Small intestine (tissue), 7 donors: ENCODE results near the gene OVOL1. TPM values are rescaled to one million over a fixed set of nuclear protein-coding genes. Genes with fewer than 3 reads are reported as not detected.

Experiments
- DNase-seq, 2 donors: peaks; one replicate each; pipeline versions ENCODE4 v3.0.0 to v3.0.0-alpha.2; 2013
- FAIRE-seq: peaks from 2 replicates; lab custom pipeline; 2012; peaks lifted over from hg19 to GRCh38; lab: Jason Lieb, UNC
- H3K27ac ChIP-seq, 3 donors: one replicate each; pipeline ENCODE4 v1.5.1; 2013; ENCODE audit warnings: low read length in 2 of 3, mild to moderate bottlenecking in 2 of 3, control low read depth in 1 of 3, inconsistent platforms in 1 of 3, low read depth in 1 of 3, moderate library complexity in 1 of 3
- H3K27me3 ChIP-seq, 3 donors: one replicate each; pipeline ENCODE4 v1.6.1; 2013; ENCODE audit warnings: low read length in 3 of 3, inconsistent platforms in 1 of 3; ENCODE audit not compliant: control insufficient read depth in 3 of 3, insufficient read depth in 3 of 3
- H3K36me3 ChIP-seq, 3 donors: one replicate each; pipeline ENCODE4 v1.6.1; 2013; ENCODE audit warnings: low read length in 3 of 3, inconsistent platforms in 1 of 3, low read depth in 1 of 3, mild to moderate bottlenecking in 1 of 3, moderate library complexity in 1 of 3; ENCODE audit not compliant: control insufficient read depth in 3 of 3, insufficient read depth in 2 of 3
- H3K4me1 ChIP-seq, 3 donors: one replicate each; pipeline ENCODE4 v1.6.1; 2013; ENCODE audit warnings: low read length in 2 of 3, inconsistent platforms in 1 of 3, low read depth in 1 of 3, mild to moderate bottlenecking in 1 of 3, moderate library complexity in 1 of 3; ENCODE audit not compliant: control insufficient read depth in 3 of 3, insufficient read depth in 2 of 3
- H3K4me3 ChIP-seq, 3 donors: one replicate each; pipeline ENCODE4 v1.5.1; 2013; ENCODE audit warnings: low read length in 3 of 3, control low read depth in 1 of 3, inconsistent platforms in 1 of 3, low read depth in 1 of 3, mild to moderate bottlenecking in 1 of 3, moderate library complexity in 1 of 3
- H3K9me3 ChIP-seq, 2 donors: one replicate each; pipeline ENCODE4 v1.6.1; 2013; ENCODE audit warnings: low read depth in 1 of 2, low read length in 1 of 2; ENCODE audit not compliant: control insufficient read depth in 2 of 2, insufficient read depth in 1 of 2
- WGBS, 3 donors: extraction: QIAGEN DNeasy Blood & Tissue Kit; methylation state at CpG; one replicate each; pipeline ENCODE4 v1.1.7; 2013; 5-methylcytosine and 5-hydroxymethylcytosine counted together
- polyA plus RNA-seq, 4 donors: library from polyadenylated mRNA; stranded (reverse) in 3 of 4; unstranded in 1 of 4; fragments of 200-250 nt in 3 of 4; fragments of 120-200 nt in 1 of 4; gene quantifications; one replicate each; pipeline versions ENCODE4 v1.2.1 to v1.2.3, GENCODE V29; 2013
- donor health status: healthy with polysubstance abuse.
- donor health status: control.
- donor health status: control.
- donor health status: Bipolar disorder and iron deficiency.
- donor health status: healthy.

OVOL1 gene
- polyA plus RNA-seq, 4 donors = 11.9 to 41.3 (median 20.1) TPM

- Histone ChIP-seq H3K27me3 (no peaks in the 10 kb centered on the region), H3K9me3 (no peaks in the 10 kb centered on the region), H3K4me1 (peaks cover 0 to 11% (median 0%) of the 10 kb centered on the region in 3 donors), H3K36me3 (peaks cover 0 to 7% (median 3%) of the 10 kb centered on the region in 3 donors), H3K27ac (no peak overlapping the region), H3K4me3 (no peak overlapping the region)
- peak in 1 of 2 donors; percentile 58 for DNase-seq
- WGBS, 3 donors = 74 to 81% (median 78%) methylated on average over 23 of the region's 23 CpGs
- FAIRE-seq = no peak
These were observed 23.4 kb downstream of the OVOL1 start for GRCh38 chr11:65810046-65810868.

DNA sequence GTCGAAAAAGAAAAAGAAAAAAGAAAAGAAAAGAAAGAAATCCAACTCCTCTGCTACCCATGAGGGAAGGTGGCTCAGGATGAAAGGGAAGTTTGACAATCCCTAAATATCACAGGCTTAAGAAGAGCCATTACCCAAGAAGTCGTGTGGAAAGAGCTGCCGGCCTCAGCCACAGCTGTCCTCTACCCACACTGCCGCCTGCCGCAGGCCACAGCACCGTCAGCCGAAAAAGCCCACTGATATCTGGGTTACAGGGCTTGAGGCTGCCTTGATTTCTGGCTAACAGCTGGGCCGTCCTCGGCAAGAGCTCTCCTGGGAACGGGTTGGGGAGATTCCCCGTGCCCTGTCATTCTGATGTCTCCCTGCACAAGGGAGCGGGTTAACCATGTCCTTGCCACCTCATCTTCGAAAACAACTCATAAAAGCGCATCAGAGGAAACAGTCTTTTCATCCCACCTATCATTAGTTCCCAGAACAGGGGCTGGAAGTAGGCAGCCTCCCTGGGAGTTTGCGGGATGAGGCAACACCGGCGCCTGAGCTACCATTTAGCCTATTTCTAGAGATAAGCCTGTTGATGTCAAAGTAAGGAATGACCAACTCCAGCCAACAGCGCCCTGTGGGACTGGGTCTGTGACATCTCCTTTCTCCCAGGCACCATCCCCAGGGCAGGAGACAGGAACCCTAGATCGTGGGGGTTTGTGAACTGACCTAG, 25.1 kb downstream of the OVOL1 start:
- Histone ChIP-seq H3K4me1 (peaks cover 0 to 16% (median 2%) of the 10 kb centered on the region in 3 donors), H3K27me3 (no peaks in the 10 kb centered on the region), H3K27ac (no peak overlapping the region), H3K9me3 (no peaks in the 10 kb centered on the region), H3K4me3 (no peak overlapping the region), H3K36me3 (peaks cover 0 to 8% (median 3%) of the 10 kb centered on the region in 3 donors)
- WGBS, 3 donors = 69 to 89% (median 85%) methylated on average over 19 of the region's 19 CpGs
- no peak for FAIRE-seq
- DNase-seq = no peak

- Histone ChIP-seq H3K36me3 (peaks cover 0 to 8% (median 3%) of the 10 kb centered on the region in 3 donors), H3K27ac (peak overlapping the region in 1 of 3 donors; percentile 66), H3K9me3 (no peaks in the 10 kb centered on the region), H3K4me3 (no peak overlapping the region), H3K4me1 (peaks cover 0 to 30% (median 2%) of the 10 kb centered on the region in 3 donors), H3K27me3 (no peaks in the 10 kb centered on the region)
- FAIRE-seq = no peak
- WGBS, 3 donors = 69 to 74% (median 71%) methylated on average over 18 of the region's 18 CpGs
- peak in 1 of 2 donors; percentile 67 for DNase-seq
These were observed 27.5 kb downstream of the OVOL1 start for GRCh38 chr11:65814131-65814985.

DNA sequence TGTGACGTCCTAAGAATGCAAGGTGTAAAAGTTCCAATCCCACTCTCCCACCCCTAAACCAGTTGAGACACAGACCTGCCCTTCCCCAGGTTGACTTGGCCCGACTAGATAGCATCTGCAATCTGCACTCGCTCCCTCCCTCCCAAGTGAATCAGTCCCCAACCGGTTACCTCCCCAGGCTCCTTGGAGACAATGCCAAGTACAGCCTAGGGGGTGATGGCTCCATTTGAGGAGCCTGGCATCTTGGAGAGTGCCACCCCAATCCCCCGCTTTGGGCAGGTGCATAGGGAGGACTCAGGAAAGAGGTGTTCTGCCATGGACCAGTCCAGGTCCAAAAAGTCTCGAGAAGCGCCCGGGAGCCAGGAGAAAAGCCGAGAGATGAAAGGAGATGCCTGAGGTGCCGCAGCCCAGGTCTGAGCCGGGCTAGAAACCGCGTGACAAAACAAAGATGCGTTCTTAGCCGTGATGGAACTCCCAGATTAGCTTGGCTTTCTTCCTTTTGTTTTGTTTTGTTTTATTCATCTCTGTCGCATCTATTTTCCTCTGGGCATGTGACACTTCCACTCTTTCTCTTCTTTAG, 28.2 kb downstream of the OVOL1 start:
- no peak overlapping the region for H3K4me3 ChIP-seq
- WGBS, 3 donors = 90 to 94% (median 90%) methylated on average over 16 of the region's 16 CpGs
- H3K36me3 ChIP-seq = peaks cover 0 to 12% (median 3%) of the 10 kb centered on the region in 3 donors
- H3K27me3 ChIP-seq = no peaks in the 10 kb centered on the region
- peaks cover 0 to 37% (median 2%) of the 10 kb centered on the region in 3 donors for H3K4me1 ChIP-seq
- no peaks in the 10 kb centered on the region for H3K9me3 ChIP-seq
- DNase-seq = no peak
- peak overlapping the region in 1 of 3 donors; percentile 66 for H3K27ac ChIP-seq
- no peak for FAIRE-seq

- DNase-seq = no peak
- 93 to 99% (median 95%) methylated on average over 3 of the region's 3 CpGs for WGBS, 3 donors
- Histone ChIP-seq H3K36me3 (peaks cover 0 to 12% (median 3%) of the 10 kb centered on the region in 3 donors), H3K27me3 (no peaks in the 10 kb centered on the region), H3K4me3 (peak overlapping the region in 2 of 3 donors; percentile 36 to 66), H3K9me3 (no peaks in the 10 kb centered on the region), H3K27ac (peak overlapping the region in 1 of 3 donors; percentile 76), H3K4me1 (peaks cover 3 to 51% (median 4%) of the 10 kb centered on the region in 3 donors)
- no peak for FAIRE-seq
These were observed 29.8 kb downstream of the OVOL1 start for GRCh38 chr11:65816696-65817095.

- 44 to 61% (median 44%) methylated on average over 5 of the region's 5 CpGs for WGBS, 3 donors
- DNase-seq (no peak), FAIRE-seq (no peak)
- Histone ChIP-seq H3K36me3 (peaks cover 0 to 12% (median 3%) of the 10 kb centered on the region in 3 donors), H3K9me3 (no peaks in the 10 kb centered on the region), H3K4me3 (peak overlapping the region in 2 of 3 donors; percentile 36 to 66), H3K4me1 (peaks cover 3 to 58% (median 4%) of the 10 kb centered on the region in 3 donors), H3K27ac (peak overlapping the region in 2 of 3 donors; percentile 76 to 86), H3K27me3 (no peaks in the 10 kb centered on the region)
These were observed 30.5 kb downstream of the OVOL1 start for GRCh38 chr11:65817312-65817834.

DNA sequence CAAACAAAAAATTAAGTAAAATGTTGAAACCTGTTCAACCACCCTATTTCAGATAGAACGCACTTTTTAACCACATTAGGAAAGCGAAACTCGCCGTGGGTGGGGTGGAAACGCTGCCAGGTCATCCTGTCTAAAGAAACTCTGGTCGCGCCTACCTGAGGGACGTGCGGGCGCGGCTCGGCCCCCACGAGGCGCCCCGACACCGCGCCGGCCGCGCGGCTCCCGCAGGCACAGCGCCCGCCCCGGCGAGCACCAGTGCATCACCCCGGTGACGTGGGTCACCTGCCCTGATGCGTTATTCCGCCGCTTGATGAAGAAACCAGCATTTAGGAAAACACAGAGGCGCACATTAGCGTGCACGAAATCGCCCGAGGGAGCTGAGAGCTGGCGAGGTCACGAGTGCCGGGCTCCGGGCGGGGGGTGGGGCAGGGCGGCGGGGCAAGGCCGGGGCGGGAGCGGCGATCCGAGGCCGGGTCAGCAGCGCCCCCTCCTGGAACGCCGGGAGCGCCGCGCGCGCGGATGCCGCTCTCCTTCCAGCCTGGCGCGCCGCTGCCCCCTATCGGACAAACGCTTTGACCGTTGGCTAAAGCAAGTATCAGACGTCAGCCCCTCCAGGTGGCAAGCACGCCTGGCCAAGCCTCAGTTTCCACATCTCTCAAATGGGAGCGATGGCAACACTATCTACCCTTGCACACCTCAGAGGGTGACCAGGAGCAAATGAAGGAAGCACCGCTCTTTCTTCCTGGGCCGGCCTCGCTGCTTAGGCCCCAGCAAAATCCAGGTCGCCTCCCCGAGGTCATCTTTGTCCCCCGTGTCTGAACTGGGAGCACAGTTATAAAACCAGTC, 31.2 kb downstream of the OVOL1 start:
- peaks cover 0 to 12% (median 3%) of the 10 kb centered on the region in 3 donors for H3K36me3 ChIP-seq
- peak overlapping the region; percentile 36 to 67 (median 66) for H3K4me3 ChIP-seq
- H3K4me1 ChIP-seq = peaks cover 3 to 64% (median 4%) of the 10 kb centered on the region in 3 donors
- no peak for FAIRE-seq
- peak overlapping the region; percentile 76 to 86 (median 86) for H3K27ac ChIP-seq
- 6 to 7% (median 6%) methylated on average over 70 to 74 of the region's 74 CpGs for WGBS, 3 donors
- no peaks in the 10 kb centered on the region for H3K9me3 ChIP-seq
- H3K27me3 ChIP-seq = no peaks in the 10 kb centered on the region
- DNase-seq = peak; percentile 86 to 93
